Measurements from ENCODE around the gene MN1.

MN1 gene

DNA sequence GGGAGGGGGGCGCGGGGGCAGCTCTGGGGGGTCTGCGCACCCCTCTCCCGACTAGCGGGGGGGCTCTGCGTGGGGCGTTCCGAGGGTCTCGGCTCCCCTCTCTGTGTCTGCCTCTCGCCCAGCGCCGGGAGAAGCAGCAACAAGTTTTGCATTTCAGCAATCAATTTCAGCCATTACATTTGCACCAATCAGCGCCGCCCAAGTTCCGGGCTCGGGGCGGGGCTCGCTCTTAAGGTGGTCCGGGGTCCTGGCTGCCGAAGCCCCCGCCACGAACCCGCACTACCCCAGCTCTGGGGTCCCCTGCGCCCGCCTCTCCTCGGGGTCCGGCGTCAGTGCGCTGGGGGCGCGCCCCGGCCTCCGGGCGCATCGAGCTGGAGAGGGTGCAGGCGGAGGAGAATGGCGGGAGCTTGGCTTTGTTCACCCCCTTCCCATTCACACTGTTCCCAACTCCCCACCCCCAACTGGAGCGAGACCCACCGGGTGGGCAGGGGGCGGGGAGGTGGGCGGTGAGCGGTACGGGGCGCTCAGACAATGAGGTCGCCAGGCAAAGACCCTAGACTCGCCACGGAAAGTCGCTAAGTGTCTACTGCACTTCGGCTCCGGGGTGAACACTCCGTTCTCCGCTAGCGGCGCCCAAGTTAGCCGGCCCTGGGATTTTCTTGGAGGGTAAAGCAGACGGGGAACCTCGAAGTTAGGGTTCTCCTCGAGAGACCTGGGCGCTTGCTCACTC lies at the start of gene MN1:
TSS of gene MN1 (minus strand) at position 141 of the 730 bp plus-strand sequence. CDS start 1,213 bp downstream, outside the sequence.
- no peak for DNase-seq

DNA sequence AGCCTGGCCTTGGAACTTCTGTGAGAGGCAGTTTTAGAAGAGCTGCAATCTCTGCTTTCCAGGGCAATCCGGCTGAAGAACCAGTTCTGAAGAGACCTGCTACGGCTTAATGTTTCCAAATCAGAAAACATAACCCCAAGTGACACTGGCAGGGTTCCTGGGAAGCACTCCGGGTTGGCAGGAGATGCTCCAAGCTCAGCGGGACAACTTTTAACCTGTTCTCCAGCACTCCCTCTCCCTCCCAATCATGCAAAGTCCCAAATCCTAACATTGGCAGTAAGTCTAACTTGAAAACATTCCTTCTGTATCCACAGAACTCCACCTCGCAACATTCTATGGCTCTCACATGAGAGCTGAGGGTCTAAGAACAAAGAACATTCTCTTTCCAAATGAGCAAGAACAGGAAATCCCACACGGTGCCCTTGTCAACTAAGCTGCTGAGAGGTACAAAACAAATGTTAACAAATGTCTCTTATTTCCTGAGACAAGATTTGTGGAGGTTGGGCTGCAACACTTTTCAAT lies 48.5 kb upstream of the MN1 start:
- DNase-seq = no peak

DNA sequence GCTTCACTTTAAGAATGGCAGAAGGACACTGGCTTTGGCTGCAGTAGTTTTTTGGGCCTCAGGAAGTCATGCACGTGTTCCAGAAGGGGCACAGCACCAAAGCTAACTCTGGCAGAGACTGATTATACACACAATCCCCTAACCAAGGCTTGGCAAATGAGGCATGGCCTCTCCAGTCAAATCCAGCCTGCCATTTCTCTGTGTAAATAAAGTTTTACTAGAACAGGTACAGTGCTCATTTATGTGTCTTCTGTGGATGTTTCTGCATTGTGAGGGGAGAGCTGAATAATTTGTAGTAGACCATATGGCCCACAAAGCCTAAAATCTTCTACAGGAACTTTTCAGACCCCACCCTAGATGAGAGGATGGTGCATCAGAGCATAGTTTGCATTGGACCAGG lies 46.4 kb upstream of the MN1 start:
- no peak for DNase-seq

DNA sequence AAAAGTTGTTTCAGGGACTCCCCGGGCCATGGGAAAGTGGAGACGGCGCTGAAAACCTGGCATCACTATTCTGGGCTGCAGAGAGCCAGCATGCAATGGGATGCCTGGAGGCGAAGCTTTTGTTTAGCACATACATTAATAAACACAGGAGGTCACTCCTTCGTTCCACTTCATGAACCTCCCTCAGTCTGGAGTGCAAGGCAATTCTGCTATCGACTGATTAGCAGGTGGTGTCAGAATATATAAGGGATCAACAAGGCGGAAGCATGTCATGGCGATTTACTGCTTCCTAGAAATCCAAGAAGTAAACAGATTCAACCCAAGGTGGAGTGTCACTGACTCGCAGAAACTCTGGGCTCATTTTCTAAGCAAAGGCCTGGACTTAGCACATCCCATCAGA lies 45.4 kb upstream of the MN1 start:
- no peak for DNase-seq

- DNase-seq = no peak
Observed at GRCh38 chr22:27846248-27846757, 44.7 kb upstream of the MN1 start.

- no peak for DNase-seq
Observed at GRCh38 chr22:27845644-27846043, 44.1 kb upstream of the MN1 start.

GRCh38 chr22:27844656-27845591 lies 43.4 kb upstream of the MN1 start:
- DNase-seq = no peak

GRCh38 chr22:27844256-27844655 lies 42.7 kb upstream of the MN1 start:
- no peak for DNase-seq

DNA sequence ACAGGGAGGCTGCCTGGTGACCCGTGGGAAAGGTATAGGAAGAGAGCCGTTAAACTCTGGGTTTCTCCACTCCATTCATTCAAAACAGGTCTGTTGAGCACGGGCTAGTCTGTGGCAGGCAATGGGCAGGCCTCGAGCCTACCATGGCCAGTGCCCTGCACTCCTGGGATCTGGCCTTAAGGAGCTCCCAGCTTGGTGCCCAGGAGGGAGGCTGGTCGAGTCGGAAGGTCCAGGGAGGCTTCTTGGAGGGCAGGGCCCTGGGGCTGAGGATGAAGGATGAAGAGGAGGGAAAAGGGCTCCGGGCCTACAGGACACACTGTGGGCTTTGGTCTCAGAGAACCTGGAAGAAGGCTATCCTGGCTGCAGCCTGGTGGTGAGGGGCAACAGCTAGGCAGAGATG lies 41.9 kb upstream of the MN1 start:
- no peak for DNase-seq

GRCh38 chr22:27842669-27843431 lies 41.3 kb upstream of the MN1 start:
- no peak for DNase-seq

- DNase-seq = no peak
Observed at GRCh38 chr22:27842201-27842600, 40.6 kb upstream of the MN1 start.

DNA sequence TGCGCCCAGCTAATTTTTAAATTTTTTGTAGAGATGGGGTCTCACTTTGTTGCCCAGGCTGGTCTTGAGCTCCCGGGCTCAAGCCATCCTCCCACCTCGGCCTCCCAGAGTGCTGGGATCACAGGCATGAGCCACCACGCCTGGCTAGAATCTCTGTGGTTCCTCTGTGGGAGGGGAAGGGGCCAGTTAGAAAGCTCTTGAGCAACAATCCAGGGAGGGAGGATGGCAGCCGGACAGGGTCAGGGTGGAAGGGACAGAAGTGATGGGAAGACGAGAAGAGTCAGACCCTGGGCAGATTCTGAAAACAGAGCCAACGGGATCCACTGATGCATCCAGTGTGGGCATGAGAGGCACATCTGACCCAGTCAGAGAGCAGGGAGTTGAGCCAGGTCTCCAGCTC lies 38.9 kb upstream of the MN1 start:
- DNase-seq = no peak

GRCh38 chr22:27839057-27839660 lies 37.6 kb upstream of the MN1 start:
- DNase-seq = no peak

- no peak for DNase-seq
Observed at GRCh38 chr22:27836181-27836580, 34.6 kb upstream of the MN1 start.

DNA sequence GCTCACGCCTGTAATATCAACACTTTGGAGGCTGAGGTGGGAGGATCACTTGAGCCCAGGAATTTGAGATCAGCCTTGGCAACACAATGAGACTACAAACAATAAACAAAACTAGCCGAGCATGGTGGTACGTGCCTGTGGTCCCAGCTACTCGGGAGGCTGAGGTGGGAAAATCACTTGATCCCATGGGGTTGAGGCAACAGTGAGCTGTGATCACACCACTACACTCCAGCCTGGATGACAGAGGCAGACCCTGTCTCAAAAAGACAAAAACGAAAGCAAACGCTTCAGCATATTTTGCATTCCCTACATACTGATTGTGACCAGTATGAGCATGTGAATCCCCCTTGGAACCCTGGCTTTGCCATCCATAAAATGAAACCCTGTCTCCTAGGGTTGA lies 33.9 kb upstream of the MN1 start:
- no peak for DNase-seq

DNA sequence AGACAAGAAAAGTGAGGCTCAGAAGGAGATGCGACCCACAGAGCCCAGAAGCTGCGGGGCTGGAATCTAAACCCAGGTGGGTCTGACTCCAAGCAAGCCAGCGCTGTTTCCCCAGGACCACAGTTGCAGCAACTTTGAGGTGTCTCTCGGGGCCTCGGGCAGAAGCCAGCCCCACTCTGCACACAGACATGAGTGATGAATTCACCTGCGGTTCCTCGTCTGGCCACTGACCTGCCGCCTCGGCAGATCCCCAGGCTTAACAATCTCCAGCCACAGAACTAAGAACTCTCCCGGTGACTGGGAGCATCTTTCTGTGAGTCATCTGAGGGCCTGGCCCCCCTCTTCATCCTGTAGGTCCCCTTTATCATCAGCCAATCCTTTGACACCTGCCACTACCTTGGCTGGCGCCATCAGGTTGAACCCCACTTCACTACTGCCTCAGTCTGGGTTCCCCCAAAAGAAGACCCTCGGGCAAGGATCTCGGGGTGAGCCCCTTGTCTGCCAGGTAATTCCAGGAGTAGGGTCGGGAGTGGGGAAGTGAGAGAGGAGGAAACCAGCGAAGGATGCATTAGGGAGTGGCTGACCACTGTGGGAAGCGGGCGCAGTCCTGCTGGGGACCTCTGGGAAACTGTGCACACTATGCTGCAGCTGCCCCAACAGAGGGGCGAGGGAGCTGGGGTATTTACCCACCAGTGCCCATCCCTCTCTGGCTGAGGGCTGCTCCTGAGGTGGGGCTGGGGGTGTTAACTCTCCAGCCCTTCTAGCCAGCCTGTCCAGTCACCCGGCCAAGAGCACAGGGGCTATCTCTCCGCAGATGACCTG lies 33.0 kb upstream of the MN1 start:
- DNase-seq = no peak

DNA sequence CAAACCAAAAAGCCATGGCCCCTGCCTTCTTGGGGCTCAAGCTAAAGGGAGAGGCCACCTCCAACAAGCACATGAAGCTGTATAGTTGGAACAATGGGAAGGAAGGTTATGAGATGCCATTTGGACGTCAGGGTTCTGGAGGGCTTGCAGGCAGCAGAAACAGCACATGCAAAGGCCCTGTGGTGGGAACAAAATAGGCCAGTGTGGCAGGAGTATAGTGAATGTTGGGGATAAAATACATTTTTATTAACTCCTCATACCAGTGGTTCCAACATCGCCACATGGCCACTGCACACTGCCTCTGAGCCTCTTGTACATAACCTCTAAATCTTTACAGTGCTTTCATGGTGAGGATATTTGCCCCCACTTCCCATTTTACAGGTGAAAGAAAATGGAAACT lies 32.2 kb upstream of the MN1 start:
- DNase-seq = no peak

DNA sequence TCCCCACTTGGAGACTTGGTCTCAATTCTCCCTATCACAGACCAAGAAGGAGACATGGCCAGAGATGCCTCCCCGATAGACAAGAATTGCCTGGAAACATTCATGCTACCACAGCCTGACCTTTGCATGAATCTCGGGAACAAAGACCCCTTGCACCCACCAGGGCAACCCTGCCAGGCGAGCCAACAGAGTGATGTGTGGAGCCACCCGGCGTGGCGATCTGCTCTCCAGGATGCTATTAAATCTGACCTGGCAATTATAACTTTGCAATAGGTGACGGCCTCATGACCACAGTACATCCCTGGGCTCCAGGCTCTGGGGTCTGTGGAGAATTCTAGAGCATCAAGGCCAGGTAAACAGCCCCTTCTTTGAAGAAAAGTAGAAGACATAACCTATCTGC lies 31.1 kb upstream of the MN1 start:
- no peak for DNase-seq

DNA sequence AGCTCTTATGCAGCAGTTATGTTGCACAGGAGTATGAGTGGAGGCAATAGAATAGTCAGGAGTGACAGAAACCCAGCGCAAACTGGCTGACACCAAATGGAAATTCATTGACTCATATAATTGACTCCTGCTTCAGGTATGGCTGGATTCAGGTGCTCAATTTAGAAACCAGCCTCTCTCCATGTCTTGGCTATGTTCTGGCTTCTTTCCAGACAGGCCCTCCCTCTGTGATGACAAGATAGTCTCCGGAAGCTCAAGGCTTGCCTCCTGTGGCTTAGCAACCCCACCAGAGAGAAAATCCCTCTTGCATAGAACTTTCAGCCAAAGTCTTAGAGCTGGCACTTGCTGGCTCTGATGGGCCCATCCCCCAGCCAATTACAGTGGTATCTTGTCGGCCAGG lies 28.1 kb upstream of the MN1 start:
- DNase-seq = no peak

GRCh38 chr22:27827604-27828587 lies 26.3 kb upstream of the MN1 start:
- DNase-seq = no peak

Data from activated CD4-positive, CD25-positive, alpha-beta regulatory T cell treated with anti-CD3 and anti-CD28 coated beads, Interleukin-2, amount 50 U/mL, for 72 hours (primary cell).